NCI-H2227 (cell line): ENCODE results near the gene DBH.
A peak's percentile ranks its signal among the peaks of the same experiment; 100 is the strongest.
"Not testable (repeated sequence)": the region's sequence is repeated elsewhere in the genome, so short reads cannot be mapped to it uniquely, and the experiment has no call there.

Experiments
- DNase-seq: peaks from one replicate; lab custom pipeline; 2025; ENCODE audit not compliant: unreplicated experiment; lab: John Stamatoyannopoulos, UW

Gene DBH

GRCh38 chr9:133664173-133665050, 28.2 kb downstream of the DBH start:
- DNase-seq: peak; percentile 12

GRCh38 chr9:133665096-133665495, 28.9 kb downstream of the DBH start:
- DNase-seq: no peak

GRCh38 chr9:133665535-133665934, 29.4 kb downstream of the DBH start:
- no peak for DNase-seq

GRCh38 chr9:133666387-133666786, 30.2 kb downstream of the DBH start:
- DNase-seq: no peak

- no peak for DNase-seq
Observed at GRCh38 chr9:133666845-133667244, 30.7 kb downstream of the DBH start.

- DNase-seq: no peak
Observed at GRCh38 chr9:133667759-133668450, 31.7 kb downstream of the DBH start.

GRCh38 chr9:133669182-133669801, 33.1 kb downstream of the DBH start:
- no peak for DNase-seq

- DNase-seq: no peak
Observed at GRCh38 chr9:133670466-133670865, 34.3 kb downstream of the DBH start.

GRCh38 chr9:133671371-133671770, 35.2 kb downstream of the DBH start:
- DNase-seq: no peak

- no peak for DNase-seq
Observed at GRCh38 chr9:133672503-133673257, 36.5 kb downstream of the DBH start.

- peak; percentile 19 for DNase-seq
Observed at GRCh38 chr9:133673258-133673655, 37.1 kb downstream of the DBH start.

- no peak for DNase-seq
Observed at GRCh38 chr9:133674091-133674490, 37.9 kb downstream of the DBH start.

GRCh38 chr9:133675796-133676195, 39.6 kb downstream of the DBH start:
- DNase-seq: not testable (repeated sequence)

GRCh38 chr9:133676450-133676849, 40.3 kb downstream of the DBH start:
- DNase-seq: no peak

- no peak for DNase-seq
Observed at GRCh38 chr9:133677126-133678010, 41.2 kb downstream of the DBH start.

- DNase-seq: no peak
Observed at GRCh38 chr9:133679056-133679455, 42.9 kb downstream of the DBH start.

GRCh38 chr9:133679466-133680061, 43.4 kb downstream of the DBH start:
- DNase-seq: no peak

- DNase-seq: no peak
Observed at GRCh38 chr9:133680250-133680975, 44.2 kb downstream of the DBH start.
